Right atrium auricular region (tissue), 2 donors: ENCODE measurements around the gene INPP5B. TPM values are rescaled to one million over a fixed set of nuclear protein-coding genes. Genes with fewer than 3 reads are reported as not detected.

ENCODE experiments used
- DNase-seq: peaks from one replicate; pipeline ENCODE4 v3.0.0-alpha.2; 2019; ENCODE audit warnings: low spot score
- H3K27ac ChIP-seq, 2 donors: fragments of 200-600 bp; sonication (generic); 1 replicate in 1 of 2; 2 replicates in 1 of 2; pipeline ENCODE4 v1.5.1; 2016 to 2019
- H3K27me3 ChIP-seq, 2 donors: fragments of 200-600 bp; sonication (generic); one replicate each; pipeline versions ENCODE4 v1.5.1 to v1.6.0; 2017 to 2019
- H3K36me3 ChIP-seq: fragments of 200-600 bp; sonication (generic); one replicate; pipeline ENCODE4 v1.5.1; 2016
- H3K4me1 ChIP-seq, 2 donors: fragments of 200-600 bp; sonication (generic); one replicate each; pipeline versions ENCODE4 v1.5.1 to v1.6.0; 2017 to 2019
- H3K4me3 ChIP-seq, 2 donors: fragments of 200-600 bp; sonication (generic); 1 replicate in 1 of 2; 2 replicates in 1 of 2; pipeline ENCODE4 v1.5.1; 2017 to 2019; ENCODE audit warnings: mild to moderate bottlenecking in 1 of 2, moderate library complexity in 1 of 2
- H3K9me3 ChIP-seq, 2 donors: fragments of 200-600 bp; sonication (generic); one replicate each; pipeline ENCODE4 v1.5.1; 2019
- total RNA-seq, 2 donors: library from RNA; depleted of rRNA; stranded (reverse); fragments of >200 nt; gene quantifications; one replicate each; pipeline ENCODE4 v1.1.0, GENCODE V29; 2016
- TF ChIP-seq, protein P1 (sequence below), 2 donors: fragments of 200-600 bp; sonication (generic); IDR thresholded peaks; one replicate each; pipeline ENCODE4 v1.5.1; 2019; ENCODE audit warnings: antibody characterized with exemption in 2 of 2

INPP5B gene
- total RNA-seq, 2 donors from 2014 or later = 13.2 to 16.7 TPM

- Histone ChIP-seq H3K36me3 (peaks cover 34% of the 10 kb centered on the region), H3K27ac (no peak overlapping the region), H3K27me3 (no peaks in the 10 kb centered on the region), H3K4me1 (peaks cover 0 to 25% of the 10 kb centered on the region in 2 donors), H3K4me3 (no peak overlapping the region), H3K9me3 (no peaks in the 10 kb centered on the region)
- TF ChIP-seq, protein P1, sequence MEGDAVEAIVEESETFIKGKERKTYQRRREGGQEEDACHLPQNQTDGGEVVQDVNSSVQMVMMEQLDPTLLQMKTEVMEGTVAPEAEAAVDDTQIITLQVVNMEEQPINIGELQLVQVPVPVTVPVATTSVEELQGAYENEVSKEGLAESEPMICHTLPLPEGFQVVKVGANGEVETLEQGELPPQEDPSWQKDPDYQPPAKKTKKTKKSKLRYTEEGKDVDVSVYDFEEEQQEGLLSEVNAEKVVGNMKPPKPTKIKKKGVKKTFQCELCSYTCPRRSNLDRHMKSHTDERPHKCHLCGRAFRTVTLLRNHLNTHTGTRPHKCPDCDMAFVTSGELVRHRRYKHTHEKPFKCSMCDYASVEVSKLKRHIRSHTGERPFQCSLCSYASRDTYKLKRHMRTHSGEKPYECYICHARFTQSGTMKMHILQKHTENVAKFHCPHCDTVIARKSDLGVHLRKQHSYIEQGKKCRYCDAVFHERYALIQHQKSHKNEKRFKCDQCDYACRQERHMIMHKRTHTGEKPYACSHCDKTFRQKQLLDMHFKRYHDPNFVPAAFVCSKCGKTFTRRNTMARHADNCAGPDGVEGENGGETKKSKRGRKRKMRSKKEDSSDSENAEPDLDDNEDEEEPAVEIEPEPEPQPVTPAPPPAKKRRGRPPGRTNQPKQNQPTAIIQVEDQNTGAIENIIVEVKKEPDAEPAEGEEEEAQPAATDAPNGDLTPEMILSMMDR (IDR thresholded peaks at IDR 0.05) = no peak
- no peak for DNase-seq
These were observed 14.1 kb downstream of the INPP5B start for GRCh38 chr1:37932759-37933158.

GRCh38 chr1:37931361-37932158, 15.3 kb downstream of the INPP5B start:
- no peaks in the 10 kb centered on the region for H3K27me3 ChIP-seq
- H3K4me1 ChIP-seq = peaks cover 0 to 33% of the 10 kb centered on the region in 2 donors
- peaks cover 25% of the 10 kb centered on the region for H3K36me3 ChIP-seq
- TF ChIP-seq, protein P1 (IDR thresholded peaks at IDR 0.05) = peak in 1 of 2 donors; percentile 40
- DNase-seq = peak; percentile 95
- H3K9me3 ChIP-seq = no peaks in the 10 kb centered on the region
- peak overlapping the region; percentile 73 to 90 for H3K27ac ChIP-seq
- peak overlapping the region; percentile 66 to 87 for H3K4me3 ChIP-seq

DNA sequence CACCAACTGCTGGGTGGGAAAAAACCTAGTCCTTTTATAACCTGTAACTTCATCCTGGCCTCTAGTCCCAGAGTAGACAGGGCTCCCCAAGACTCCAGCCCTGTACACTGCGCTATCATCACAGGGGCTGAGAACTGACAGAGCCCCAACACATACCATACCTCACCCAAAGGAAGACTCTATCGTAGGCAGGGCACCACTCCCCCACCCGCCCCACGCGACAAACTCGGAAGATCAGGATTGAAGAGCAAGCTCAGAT, 15.8 kb downstream of the INPP5B start:
- H3K9me3 ChIP-seq = no peaks in the 10 kb centered on the region
- peaks cover 0 to 38% of the 10 kb centered on the region in 2 donors for H3K4me1 ChIP-seq
- peak overlapping the region; percentile 66 to 87 for H3K4me3 ChIP-seq
- H3K27me3 ChIP-seq = no peaks in the 10 kb centered on the region
- peaks cover 19% of the 10 kb centered on the region for H3K36me3 ChIP-seq
- TF ChIP-seq, protein P1 (IDR thresholded peaks at IDR 0.05) = no peak
- DNase-seq = no peak
- peak overlapping the region; percentile 73 to 90 for H3K27ac ChIP-seq

DNA sequence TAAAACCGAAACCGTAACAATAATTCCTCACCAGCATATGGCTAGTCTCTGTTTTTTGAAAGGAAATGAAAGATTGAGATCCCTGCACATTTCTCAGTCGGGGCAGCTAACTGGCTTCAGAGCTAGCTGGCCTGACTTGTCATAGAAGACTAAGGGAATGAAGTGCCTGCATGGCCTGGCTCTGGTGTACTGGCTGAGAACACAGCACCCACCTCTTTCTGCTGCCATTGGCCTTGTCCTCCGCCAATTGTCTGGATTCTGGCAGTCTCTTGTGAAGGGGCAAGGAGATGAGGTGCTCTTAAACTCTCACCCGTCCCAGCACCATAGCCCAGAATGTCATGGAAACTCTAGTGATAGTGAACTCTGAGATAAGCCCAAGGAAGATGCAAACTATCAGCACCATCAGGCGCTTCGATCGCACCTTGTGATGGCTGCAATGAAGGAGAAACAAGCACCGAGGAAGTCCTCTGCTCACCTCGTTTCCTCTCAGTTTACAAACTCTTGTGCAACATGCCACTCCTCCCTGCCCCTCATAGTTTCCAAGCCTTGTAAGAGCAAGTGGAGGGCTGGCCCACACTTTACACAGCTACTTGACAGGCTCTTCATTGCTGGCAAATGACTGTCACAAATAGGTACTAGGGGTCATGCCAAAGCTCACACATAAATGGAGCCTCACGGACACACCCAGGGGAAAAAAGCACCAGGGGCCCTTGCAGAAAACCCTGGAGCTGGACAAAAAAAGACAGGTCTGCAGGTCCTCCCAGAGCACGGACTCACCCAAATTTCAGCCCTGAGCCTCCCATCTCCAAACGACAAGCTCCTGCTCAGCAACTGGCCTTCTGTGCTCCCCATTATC, 16.4 kb downstream of the INPP5B start:
- H3K27ac ChIP-seq = peak overlapping the region; percentile 73 to 90
- TF ChIP-seq, protein P1 (IDR thresholded peaks at IDR 0.05) = no peak
- peaks cover 14% of the 10 kb centered on the region for H3K36me3 ChIP-seq
- peaks cover 0 to 44% of the 10 kb centered on the region in 2 donors for H3K4me1 ChIP-seq
- H3K27me3 ChIP-seq = no peaks in the 10 kb centered on the region
- H3K9me3 ChIP-seq = no peaks in the 10 kb centered on the region
- DNase-seq = peak; percentile 62
- H3K4me3 ChIP-seq = peak overlapping the region; percentile 66 to 87

- peaks cover 5% of the 10 kb centered on the region for H3K36me3 ChIP-seq
- TF ChIP-seq, protein P1 (IDR thresholded peaks at IDR 0.05) = no peak
- no peak overlapping the region for H3K4me3 ChIP-seq
- no peaks in the 10 kb centered on the region for H3K9me3 ChIP-seq
- DNase-seq = no peak
- peak overlapping the region; percentile 10 to 45 for H3K27ac ChIP-seq
- peaks cover 0 to 39% of the 10 kb centered on the region in 2 donors for H3K4me1 ChIP-seq
- no peaks in the 10 kb centered on the region for H3K27me3 ChIP-seq
These were observed 20.6 kb downstream of the INPP5B start for GRCh38 chr1:37926038-37926924.
